Measurements from ENCODE around the gene SAMD11.

The SAMD11 gene

DNA sequence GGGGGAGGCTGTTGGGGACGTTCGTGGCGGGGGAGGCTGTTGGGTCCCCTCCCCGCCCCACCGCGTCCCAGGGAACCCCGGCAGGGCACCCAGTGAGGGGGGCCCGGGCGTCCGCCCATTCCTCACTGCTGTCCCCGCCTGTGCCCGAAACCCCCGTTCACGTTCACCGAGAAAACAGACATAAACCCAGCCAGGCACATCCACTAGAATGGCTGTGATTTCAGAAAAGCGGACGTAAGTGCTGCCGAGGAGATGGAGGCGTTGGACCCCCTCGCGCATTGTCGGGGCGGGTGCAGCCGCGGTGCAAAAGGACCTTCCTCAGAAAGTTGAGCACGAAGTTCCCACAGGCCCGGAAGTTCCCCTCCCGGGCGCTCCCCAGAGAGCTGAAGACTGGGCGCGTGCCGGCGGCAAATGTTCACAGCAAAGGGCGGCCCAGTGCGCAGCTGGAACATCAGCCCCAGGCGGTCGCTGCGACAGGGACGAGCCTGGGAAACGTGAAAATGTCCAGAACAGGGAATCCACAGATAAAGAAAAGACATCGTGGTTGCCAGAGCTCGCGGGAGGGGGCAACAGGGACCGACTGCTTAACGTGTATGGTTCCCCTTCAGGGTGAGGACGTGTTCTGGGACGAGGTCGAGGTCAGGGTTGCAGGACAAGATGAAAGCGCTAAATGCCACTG, 18.5 kb upstream of the SAMD11 start:
- DNase-seq = peak; percentile 40

DNA sequence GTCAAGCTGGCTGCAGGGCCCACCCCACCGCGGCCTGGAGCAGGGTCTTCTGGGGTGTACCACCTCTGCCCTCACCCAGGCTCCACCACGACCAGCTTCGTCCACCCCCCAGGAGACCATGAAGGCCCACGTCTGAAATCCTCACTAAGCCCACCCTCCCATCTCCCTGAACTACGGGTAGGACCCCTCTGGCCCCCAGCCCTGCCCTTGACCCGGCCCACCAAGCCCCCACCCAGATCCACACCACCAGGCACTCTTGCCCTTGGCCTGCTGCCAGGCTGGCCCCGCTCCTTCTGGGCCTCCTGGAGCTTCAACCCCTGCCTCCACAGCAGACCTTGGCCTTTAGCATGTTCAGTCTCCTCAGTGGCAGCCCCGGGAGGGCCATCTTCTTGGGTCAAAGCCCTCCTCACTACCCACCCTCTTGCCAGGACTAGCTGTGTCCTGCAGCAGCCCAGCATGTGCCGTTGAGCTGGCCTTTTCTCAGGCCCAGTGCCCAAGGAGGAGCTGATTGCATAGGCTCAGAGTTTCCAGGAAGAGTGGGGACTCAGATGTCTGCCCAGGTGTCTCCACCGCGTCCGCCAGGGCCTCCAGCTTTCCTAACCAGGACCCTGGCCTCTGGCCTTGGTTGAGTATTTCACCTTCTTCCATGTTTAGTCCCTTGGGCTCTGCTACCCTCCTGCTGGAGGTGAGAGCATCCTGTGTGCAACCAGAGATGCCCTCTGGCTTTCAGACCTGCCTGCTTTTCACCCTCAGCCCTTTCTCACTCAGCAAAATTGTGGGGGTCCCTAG, 17.7 kb upstream of the SAMD11 start:
- DNase-seq = no peak

DNA sequence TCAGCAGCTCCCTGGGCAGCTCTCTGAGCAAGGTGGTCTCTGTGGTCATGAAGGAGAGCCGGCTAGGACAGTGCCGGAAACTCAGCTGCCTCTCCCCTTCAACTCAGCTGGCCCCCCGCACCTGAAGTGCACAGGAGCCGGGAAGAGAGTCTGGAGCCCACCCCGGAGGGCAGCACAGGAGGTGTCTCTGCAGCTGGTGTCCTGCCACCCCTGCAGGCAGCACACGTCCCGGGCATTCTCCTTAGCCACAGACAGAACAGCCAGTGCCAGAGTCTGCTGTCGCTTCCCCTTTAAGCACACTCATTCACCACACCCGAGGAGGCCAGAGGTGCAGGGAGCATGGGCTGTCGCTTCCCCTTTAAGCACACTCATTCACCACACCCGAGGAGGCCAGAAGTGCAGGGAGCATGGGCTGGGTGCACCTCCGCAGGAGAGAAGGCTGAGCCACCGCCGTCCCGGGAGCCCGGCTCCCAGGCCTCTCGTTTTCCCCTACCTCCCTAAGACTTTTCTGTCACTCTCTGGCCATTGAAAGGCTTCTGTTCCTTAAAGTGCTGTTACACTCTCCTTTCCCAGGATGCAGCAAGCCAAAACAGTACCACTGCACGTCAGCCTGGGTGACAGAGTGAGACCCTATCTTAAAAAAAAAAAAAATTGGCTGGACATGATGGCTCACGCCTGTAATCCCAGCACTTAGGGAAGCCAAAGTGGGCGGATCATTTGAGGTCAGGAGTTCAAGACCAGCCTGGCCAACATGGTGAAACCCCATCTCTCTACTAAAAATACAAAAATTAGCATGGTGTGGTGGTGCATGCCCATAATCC, 16.9 kb upstream of the SAMD11 start:
- no peak for DNase-seq

DNA sequence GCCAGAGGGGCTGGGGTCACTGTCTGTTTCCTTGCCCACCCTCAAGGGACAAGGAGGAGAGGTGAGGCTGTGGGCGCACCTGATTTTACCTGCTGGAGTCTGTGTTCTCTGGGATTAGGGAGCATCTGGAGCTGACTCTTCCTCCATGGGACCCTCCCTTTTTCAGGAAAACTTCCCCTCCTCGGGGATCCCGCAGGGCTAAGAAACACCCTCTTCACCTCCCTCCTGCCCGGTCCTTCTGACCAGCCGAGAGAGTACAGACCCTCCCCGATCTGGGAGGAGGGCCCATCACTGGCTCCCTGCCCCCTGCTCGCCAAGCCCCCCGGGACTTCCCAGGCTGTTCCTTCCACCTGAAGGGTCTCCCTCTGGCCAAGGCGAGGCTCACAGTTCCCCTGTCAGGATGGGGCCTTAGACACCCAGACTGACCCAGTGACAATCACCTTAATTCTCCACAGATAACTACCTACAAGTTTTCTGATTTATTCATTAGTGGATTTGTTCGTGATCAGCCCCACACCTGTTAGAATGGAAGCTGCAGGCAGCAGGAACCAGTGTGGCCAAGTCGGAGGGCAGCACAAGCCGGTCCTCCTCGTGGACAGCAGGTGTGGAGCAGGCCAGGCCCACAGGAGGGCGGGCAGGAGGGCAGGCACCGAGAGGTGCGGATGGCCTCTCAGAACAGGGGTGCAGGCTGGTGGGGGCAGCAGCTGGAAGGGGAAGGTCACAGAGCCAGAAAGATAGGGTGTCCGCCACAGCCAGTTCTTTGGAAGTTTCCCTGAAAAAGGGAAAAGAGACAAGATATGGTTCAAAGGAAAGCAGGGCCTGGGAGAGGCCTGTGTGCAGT, 15.9 kb upstream of the SAMD11 start:
- no peak for DNase-seq

DNA sequence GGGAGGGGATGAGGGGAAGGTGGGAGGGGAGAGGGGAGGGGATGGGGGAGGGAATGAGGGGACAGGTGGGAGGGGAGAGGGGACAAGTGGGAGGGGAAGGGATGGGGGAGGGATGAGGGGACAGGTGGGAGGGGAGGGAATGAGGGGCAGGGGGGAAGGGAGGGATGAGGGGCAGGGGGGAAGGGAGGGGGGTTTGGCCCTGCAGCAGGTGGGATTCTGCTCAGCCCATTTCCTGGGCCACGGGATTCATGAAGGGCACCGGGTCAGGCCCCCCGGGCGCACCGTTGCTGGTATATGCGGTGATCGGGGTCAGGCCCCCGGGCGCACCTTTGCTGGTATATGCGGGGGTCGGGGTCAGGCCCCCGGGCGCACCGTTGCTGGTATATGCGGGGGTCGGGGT, 15.1 kb upstream of the SAMD11 start:
- DNase-seq = no peak

DNA sequence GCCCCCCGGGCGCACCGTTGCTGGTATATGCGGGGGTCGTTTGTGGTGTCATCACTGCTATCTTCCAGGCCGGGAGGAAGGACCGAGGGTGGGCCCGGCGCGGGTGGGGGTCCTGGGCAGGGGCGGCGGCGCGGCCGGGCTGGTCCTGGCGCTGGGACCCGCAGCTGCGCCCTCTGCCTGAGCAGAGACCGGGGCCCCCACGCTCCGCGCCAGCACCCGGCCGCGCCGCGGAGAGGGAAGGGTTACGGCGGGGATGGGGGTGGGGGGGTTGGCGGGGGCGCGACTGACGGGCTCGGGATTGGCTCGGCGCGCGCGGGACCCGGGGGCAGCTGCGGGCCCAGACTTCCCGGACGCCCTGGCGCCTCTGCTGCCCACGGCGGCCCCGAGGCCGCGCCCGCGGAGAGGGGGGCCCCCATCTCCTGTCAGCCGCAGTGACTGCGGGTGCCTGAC, 13.8 kb upstream of the SAMD11 start:
- DNase-seq = no peak

DNA sequence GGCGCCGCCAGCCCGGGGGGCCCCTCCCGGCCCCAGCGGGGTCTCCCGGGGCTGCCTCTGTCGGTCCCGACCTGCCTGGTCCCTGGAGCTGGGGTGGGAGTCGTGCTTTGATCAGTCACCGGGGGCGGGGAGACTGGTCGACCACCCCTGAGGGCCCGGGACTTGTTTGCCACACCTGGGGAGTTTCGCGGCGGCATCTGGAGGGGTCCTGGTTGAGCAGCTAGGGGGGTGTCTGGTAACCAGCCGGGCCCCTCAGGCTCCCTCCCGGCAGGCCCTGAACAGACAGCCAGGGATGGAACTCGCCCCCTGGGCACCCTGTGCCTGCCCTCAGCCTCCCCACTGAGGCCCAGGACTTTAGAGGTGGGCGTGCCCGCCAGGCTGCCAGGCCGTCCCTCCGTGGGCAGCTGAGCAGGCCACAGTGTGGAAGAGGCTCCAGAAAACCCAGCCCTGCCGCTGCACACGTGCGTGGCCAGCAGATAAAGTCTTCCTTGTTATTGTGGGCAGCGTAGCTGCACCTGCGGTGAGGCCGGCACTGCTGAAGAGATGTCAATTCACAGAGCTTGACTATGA, 13.3 kb upstream of the SAMD11 start:
- no peak for DNase-seq

DNA sequence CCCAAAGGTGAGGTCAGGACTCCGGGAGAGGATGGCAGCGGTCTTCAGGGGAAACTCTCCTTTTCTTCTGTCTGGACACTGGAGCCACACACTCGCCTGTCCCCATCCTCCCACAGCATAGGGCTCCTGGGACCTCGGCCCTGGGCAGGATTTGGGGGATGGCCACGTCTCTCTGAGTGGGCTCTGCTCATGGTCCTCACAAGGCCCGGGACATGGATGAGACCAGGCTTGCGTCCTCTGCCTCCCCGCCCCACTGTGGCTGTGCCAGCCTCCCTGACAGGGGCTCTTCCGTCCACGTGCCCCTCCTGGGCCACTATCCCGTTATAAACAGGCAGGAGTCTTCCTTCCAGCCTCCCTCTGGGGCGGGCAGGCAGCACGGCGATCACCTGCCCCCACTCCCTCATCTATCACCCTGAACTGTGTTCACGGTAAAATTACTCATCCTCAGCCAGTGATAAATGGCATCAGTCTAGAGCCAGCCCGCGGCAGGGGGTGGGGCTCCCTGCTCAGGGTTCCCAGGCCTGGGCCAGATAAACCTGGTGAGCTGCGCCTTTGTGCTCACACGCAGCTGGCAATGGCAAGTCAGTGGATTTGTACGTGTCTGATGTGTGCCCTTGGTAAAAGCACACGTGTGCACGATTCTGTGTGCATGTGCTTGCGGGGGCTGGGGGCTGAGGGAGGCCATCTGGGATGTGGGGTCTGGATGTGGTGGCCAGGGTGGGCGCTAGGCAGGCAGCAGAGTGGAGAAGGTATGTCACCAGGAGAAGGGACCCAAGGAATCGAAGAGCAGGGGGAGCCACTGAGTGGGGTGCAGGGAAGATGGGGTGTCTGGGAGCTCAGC, 12.6 kb upstream of the SAMD11 start:
- DNase-seq = no peak

DNA sequence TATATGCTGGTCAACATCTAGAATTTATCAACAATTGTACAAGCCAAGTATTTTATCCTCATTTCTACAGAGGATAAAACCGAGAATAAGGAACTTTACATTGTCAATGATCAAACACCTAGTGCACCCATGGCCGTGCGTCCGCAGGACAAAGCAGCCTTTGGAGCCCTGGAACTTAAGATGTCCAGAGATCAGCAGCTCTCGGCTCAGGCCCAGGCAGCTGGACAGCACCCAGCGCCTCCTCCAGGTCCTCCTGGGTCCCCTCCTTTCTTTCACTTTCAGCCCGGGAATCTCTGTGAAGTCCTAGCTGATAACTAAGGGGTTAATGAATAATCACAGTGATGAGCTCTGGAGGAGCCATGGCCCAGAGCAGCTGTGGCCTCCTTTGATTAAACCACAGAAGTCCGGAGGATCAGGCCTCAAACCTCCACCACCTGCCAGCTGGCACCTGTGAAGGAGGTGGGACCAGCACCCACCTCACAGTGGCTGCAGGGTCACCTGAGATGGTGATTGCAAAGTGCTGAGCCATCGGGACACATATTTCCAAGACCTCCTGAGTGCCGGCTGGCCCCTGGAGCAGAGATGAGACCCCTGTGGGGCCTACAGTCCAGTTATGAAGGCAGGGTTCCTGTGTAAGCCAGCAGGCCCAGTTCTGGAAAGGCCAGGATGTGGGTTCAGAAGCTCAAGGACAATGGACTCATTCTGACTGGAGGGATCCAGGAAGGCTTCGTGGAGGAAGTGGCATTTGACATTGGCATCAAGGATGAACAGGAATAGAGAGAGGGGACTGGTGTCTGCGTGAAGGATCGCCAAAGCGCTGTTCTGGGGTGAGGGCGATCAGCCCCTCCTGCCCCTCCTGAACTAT, 11.6 kb upstream of the SAMD11 start:
- DNase-seq = no peak

DNA sequence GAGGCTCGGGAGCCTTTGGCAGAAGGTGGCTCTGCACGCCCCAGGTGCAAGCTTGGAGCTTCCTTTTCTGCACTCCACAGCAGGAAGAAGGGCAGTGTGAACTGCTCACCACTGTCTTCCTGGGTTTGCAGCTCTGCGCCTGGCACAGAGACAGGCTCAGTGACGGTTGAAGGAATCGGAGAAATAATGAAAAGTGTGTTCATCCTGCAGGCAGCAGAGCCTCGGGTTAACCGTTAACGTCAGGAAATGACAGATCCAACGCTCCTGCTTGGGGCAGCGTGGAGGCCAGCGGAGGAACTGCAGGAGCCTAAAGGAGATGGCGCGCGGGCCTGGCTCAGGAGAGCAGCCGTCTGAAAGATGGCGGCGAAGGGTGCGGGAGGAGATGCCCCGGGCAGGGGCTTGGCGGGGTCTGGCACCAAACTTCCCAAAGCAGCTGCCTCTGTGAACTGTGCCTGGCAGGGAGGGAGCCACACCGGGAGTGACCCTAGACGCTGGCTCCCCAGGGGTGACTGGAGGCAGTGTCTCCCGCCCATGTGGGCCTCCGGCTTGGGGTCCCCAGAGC, 10.9 kb upstream of the SAMD11 start:
- DNase-seq = no peak

DNA sequence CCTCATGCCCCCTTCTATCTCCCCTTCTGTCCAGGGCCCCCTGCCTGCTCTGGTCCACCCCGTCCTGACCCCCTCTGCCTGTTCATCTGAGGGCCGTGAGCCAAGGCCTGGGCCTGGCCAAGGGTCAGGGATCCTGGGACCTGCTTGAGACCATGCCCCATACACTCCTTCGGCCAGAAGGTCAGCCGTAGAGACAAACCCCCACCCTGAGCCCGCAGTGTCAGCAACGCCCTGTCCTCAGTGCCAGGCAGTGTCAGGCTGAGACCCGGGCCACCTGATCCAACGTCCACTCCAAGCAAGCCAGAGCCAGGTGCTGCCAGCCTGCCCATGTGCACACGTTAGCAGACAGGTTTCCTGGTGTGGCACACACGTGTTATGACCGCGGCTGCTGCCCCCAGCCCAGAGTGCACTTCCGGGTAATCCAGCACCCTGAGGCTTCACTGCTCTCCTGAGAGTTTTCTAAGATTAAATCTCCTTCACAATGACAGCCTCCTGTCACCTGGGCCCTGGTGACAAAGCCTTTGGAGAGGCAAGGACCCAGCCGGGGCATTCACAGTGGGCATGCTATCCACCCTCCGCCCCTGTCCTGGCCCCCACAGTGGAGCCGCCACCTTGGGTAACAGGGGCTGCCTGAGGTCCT, 10.1 kb upstream of the SAMD11 start:
- no peak for DNase-seq

DNA sequence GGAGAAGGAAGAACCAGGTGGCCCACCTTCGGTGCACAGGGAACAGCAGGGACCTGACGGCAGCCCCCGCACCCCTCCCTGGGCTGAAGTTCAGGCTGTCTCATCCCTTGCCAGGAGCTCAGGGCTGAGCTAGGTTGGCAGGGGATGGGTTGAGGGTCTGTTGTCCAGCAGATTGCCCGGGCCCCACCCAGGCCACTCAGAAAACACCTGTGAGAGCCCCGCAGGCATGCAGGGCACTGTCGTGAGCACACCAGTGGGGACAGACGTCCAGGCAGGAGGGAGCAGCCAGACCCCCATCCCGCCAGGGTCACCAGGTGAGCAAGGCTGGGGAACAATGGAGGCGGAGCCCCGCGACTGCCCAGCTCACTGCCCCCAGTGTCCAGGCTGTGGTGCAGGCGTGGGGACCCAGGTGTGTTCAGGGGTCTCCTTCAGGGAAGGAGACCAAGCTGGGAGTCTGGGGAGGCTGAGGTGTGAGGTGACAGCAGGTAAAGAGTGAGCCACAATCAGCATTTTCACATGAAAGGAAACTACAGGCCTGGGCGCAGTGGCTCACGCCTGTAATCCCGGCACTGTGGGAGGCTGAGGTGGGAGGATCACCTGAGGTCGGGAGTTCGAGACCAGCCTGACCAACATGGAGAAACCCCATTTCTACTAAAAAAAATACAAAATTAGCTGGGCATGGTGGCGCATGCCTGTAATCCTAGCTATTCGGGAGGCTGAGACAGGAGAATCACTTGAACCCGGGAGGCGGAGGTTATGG, 9.4 kb upstream of the SAMD11 start:
- DNase-seq = no peak

DNA sequence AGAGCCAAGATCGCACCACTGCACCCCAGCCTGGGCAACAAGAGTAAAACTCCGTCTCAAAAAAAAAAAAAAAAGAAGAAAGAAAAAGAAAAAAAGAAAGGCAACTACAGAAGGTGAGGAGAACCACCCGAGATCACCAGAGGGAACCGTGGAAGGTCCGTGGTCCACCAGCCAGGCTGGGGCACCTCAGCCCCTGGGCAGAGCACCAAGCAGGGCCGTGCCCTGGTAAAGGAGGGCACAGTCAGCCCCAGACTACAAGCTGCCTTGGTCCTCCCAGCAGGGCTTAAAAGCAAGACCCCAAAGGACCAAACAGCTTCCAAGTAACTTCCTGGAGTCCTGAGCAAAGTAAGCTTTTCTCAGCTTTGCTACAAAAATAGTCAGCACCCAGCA, 8.8 kb upstream of the SAMD11 start:
- DNase-seq = no peak

DNA sequence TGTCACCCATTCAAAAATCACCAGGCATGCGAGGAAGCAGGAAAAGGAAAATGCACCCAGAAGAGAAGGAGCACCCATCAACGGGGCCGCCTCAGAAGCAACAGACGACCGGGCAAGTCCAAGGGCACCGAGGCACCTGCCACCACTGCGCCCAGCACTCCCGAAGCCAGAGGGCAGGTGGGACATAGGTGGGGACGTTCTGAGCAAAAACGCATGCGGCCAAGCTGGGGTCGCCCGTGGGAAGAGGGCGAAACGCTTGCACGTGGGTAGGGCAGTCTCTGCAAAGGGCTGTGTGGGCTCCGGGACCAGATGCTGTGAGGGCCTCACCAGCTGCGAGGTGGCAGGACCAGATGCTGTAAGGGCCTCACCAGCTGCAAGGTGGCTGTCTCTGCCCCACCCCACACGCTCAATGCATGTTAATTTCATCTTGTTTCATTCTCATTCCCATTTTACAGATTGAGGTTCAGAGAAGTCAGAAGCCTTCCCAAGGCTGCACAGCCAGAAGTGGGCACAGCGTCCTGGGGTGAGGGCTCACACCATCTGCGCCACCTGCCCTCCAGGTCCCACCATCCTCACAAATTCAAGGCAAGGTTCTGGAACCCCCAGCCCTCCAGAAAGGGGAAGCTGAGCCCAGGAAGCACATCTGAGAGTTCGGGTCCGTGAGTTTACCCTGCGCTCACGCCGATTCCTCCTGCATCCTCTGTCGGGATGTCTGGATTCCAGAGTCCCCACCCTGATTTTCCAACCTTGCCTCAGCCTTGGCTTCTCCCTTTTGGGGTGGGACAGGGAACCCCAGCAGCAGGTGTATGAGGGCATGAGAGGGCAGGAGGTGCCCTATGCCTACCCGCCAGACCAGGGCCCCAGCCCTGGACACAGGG, 8.2 kb upstream of the SAMD11 start:
- DNase-seq = no peak

DNA sequence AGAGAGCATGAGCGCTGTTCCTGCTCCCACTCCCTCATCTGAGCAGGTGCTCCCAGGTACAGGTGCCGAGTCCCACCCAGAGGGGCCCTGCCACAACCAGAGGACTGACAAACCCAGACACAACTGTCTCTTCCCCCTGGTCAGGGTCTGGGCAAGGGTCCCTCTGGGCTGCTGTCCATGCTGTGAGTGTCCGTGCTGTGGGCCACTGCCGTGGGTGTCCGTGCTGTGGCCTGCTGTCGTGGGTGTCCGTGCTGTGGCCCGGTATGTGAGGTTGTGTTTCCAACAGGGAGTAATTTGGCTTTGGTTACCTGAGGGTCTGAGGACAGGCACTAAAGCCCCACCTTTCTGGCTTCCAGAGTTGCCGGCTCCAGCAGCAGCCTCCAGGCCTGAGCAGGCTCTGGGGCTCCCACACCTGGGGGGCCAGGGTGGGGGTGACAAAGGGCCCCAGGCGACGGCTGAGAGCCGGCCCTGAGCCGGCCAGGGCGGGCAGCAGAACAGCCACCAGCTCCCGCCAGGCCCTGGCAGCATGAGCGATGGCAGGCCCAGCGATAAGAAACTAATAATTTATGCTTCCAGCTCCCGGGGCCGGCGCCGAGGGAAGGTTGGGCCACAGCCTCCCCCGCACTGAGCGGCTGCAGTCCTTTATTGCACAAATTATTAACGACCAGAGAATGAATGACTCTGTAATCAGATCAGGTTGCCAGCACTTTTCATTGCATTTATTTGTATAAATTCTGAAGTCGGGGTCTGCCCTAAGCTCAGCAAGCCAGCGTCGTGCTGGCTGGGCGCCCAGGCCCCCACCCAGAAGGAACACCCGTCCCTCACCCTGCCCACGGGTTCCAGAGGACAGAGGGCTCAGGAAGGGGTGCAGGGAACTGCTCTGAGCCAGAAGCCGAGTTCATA, 7.3 kb upstream of the SAMD11 start:
- DNase-seq = no peak

DNA sequence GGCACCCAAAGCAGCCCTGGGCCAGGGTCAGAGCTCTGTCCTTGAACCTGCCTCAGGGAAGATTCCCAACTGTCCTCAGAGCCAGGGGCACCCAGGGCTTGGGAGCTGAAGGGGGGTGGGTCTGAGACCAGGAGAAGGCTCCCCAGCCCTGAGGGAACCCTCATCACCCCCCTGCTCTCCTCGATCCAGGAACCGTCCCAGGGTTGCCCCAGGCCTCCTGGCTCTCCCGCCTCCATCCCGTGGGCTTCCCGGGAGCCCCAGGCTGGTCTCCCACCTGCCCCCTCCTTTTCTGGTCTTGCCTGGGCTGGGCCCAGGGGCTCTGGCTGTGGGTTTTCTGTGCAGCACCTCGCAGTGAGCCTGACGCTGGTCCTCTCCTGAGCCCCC, 6.7 kb upstream of the SAMD11 start:
- no peak for DNase-seq

All from CD4-positive, alpha-beta T cell treated with Interleukin-6 for 4 hours (primary cell).